ENCODE measurements around the gene TRIM40.
"Not testable (repeated sequence)": the region's sequence is repeated elsewhere in the genome, so short reads cannot be mapped to it uniquely, and the experiment has no call there.

Gene TRIM40

GRCh38 chr6:30113841-30114240, 22.1 kb upstream of the TRIM40 start:
- no peak for DNase-seq (ENCODE audit: insufficient read length, low spot score)
- TF ChIP-seq CTCF (IDR thresholded peaks at IDR 0.05; ENCODE audit: insufficient read depth, missing control alignments): no peak
- FAIRE-seq: no peak

- FAIRE-seq: no peak
- TF ChIP-seq CTCF (IDR thresholded peaks at IDR 0.05; ENCODE audit: insufficient read depth, missing control alignments): no peak
- DNase-seq (ENCODE audit: insufficient read length, low spot score): no peak
Observed at GRCh38 chr6:30116724-30117123, 19.2 kb upstream of the TRIM40 start.

GRCh38 chr6:30118691-30119090, 17.2 kb upstream of the TRIM40 start:
- not testable (repeated sequence) for DNase-seq (ENCODE audit: insufficient read length, low spot score); FAIRE-seq

GRCh38 chr6:30121446-30122366, 14.2 kb upstream of the TRIM40 start:
- no peak for DNase-seq (ENCODE audit: insufficient read length, low spot score)
- FAIRE-seq: no peak
- no peak for TF ChIP-seq CTCF (IDR thresholded peaks at IDR 0.05; ENCODE audit: insufficient read depth, missing control alignments)

GRCh38 chr6:30122515-30122914, 13.4 kb upstream of the TRIM40 start:
- FAIRE-seq: no peak
- TF ChIP-seq CTCF (IDR thresholded peaks at IDR 0.05; ENCODE audit: insufficient read depth, missing control alignments): no peak

GRCh38 chr6:30127238-30128093, 8.5 kb upstream of the TRIM40 start:
- FAIRE-seq: no peak
- no peak for DNase-seq (ENCODE audit: insufficient read length, low spot score)
- no peak for TF ChIP-seq CTCF (IDR thresholded peaks at IDR 0.05; ENCODE audit: insufficient read depth, missing control alignments)

More at GRCh38 chr6:30122515-30122914, 13.4 kb upstream of the TRIM40 start:
- no peak for DNase-seq (ENCODE audit: insufficient read length, low spot score)

- DNase-seq (ENCODE audit: insufficient read length, low spot score) (no peak), FAIRE-seq (no peak)
Observed at GRCh38 chr6:30129265-30130178, 6.4 kb upstream of the TRIM40 start.

More at GRCh38 chr6:30129265-30130178, 6.4 kb upstream of the TRIM40 start:
- TF ChIP-seq CTCF (IDR thresholded peaks at IDR 0.05; ENCODE audit: insufficient read depth, missing control alignments): no peak
